NT2/D1 (cell line): ENCODE results near the gene SLC6A18.
"Not testable (repeated sequence)": the region's sequence is repeated elsewhere in the genome, so short reads cannot be mapped to it uniquely, and the experiment has no call there.

Experiments used
- DNase-seq: peaks from one replicate; pipeline ENCODE4 v3.0.0-alpha.2; 2011; ENCODE audit warnings: low read depth, low spot score
- H3K27me3 ChIP-seq: 2 replicates; pipeline ENCODE4 v1.6.0; 2011; ENCODE audit warnings: mild to moderate bottlenecking; ENCODE audit not compliant: insufficient read length, insufficient read depth
- H3K36me3 ChIP-seq: 2 replicates; pipeline ENCODE4 v1.6.1; 2011; ENCODE audit warnings: mild to moderate bottlenecking, low read length, mixed read lengths; ENCODE audit not compliant: insufficient read depth, insufficient read length
- H3K4me1 ChIP-seq: 2 replicates; pipeline ENCODE4 v1.5.1; 2011; ENCODE audit not compliant: insufficient read depth, insufficient read length
- H3K4me3 ChIP-seq: 2 replicates; pipeline ENCODE4 v1.5.1; 2011; ENCODE audit warnings: low read depth; ENCODE audit not compliant: insufficient read length
- H3K9ac ChIP-seq: 2 replicates; pipeline ENCODE4 v1.6.0; 2011; ENCODE audit warnings: low read depth; ENCODE audit not compliant: insufficient read length
- H3K9me3 ChIP-seq: 2 replicates; pipeline ENCODE4 v1.5.1; 2011; ENCODE audit warnings: mild to moderate bottlenecking, low read length; ENCODE audit not compliant: insufficient read depth
- SUZ12 ChIP-seq: IDR thresholded peaks from 2 replicates; pipeline ENCODE4 v1.6.1; 2011; ENCODE audit not compliant: insufficient read length, insufficient read depth; ENCODE audit errors: extremely low read depth
- YY1 ChIP-seq: IDR thresholded peaks from 2 replicates; pipeline ENCODE4 v1.6.1; 2011; ENCODE audit not compliant: insufficient read length, insufficient read depth
- ZNF274 ChIP-seq: IDR thresholded peaks from 2 replicates; pipeline ENCODE4 v1.6.1; 2011; ENCODE audit warnings: mild to moderate bottlenecking, low read depth, low read length

Gene SLC6A18

DNA sequence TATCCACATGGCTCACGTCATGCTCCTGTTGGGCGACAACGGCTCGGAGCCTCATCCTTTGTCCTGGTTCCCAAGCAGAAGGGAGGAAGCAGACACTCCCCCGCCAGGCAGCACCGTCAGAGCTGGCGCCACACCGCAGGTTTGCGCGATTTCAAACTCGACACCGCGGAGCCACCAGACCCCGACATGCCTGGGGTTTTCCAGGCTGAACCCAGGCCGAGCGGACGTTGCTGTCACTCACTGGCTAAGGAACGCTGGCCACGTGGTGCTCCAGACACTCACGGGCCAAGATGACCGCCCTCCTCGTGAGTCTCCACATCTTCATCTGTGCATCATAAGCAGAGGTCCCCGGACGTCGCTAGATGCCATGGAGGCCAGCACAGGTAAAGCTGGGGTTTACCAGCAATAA, 60.7 kb downstream of the SLC6A18 start:
- H3K27me3 ChIP-seq: no peaks in the 10 kb centered on the region
- no peak for TF ChIP-seq ZNF274
- no peak for TF ChIP-seq SUZ12
- TF ChIP-seq YY1: no peak
- H3K4me1 ChIP-seq: no peaks in the 10 kb centered on the region
- no peak overlapping the region for H3K9ac ChIP-seq
- DNase-seq: no peak
- H3K9me3 ChIP-seq: no peaks in the 10 kb centered on the region
- no peak overlapping the region for H3K4me3 ChIP-seq
- no peaks in the 10 kb centered on the region for H3K36me3 ChIP-seq

DNA sequence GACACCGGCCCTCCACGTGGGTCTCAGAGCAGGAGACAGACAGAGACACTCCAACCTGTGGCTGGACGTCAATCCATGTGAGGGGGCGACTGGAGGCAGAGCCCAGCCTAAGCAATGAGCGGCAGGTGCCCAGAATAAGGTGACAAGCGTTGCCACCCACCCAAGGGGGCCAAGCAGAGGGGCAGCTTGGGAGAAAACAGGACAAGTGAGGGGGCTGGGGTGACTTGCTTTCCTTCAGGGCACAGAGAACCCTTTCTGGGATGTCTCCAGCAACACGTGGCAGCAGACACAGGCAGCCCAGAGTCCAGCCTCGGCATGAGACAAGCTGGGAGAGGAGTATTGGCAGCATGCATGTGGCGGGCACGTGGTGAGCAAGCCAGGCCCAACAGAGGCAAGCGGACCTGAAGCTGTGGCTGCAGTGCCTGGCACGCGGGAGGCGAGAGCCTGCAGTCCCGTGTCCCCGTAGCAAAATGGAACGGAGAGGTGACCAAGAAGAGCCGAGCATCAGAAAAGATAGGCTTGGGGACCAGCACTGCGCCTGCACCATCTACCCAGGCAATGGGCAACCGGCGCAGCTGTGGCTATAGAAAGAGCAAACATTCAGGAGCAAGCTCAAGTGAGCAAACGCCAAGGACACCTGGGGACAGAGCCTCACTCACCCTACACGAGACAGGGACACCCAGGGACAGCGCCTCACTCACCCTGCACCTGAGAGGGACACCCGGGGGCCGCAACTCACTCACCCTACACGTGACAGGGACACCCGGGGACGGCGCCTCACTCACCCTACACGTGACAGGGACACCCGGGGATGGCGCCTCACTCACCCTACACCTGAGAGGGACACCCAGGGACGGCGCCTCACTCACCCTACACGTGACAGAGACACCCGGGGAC, 63.5 kb downstream of the SLC6A18 start:
- Histone ChIP-seq H3K4me1 (no peaks in the 10 kb centered on the region), H3K4me3 (no peak overlapping the region), H3K9me3 (no peaks in the 10 kb centered on the region), H3K27me3 (no peaks in the 10 kb centered on the region), H3K9ac (no peak overlapping the region), H3K36me3 (peaks cover 5% of the 10 kb centered on the region)
- TF ChIP-seq YY1 (no peak), SUZ12 (no peak), ZNF274 (no peak)
- no peak for DNase-seq

DNA sequence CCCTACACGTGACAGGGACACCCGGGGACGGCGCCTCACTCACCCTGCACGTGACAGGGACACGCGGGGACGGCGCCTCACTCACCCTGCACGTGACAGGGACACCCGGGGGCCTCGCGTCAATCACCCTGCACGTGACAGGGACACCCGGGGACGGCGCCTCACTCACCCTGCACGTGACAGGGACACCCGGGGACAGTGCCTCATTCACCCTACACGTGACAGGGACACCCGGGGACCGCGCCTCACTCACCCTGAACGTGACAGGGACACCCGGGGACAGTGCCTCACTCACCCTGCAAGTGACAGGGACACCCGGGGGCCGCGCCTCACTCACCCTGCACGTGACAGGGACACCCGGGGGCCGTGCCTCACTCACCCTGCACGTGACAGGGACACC, 64.4 kb downstream of the SLC6A18 start:
- not testable (repeated sequence) for H3K36me3 ChIP-seq, H3K9me3 ChIP-seq, H3K4me1 ChIP-seq, H3K27me3 ChIP-seq, DNase-seq, H3K4me3 ChIP-seq, H3K9ac ChIP-seq

DNA sequence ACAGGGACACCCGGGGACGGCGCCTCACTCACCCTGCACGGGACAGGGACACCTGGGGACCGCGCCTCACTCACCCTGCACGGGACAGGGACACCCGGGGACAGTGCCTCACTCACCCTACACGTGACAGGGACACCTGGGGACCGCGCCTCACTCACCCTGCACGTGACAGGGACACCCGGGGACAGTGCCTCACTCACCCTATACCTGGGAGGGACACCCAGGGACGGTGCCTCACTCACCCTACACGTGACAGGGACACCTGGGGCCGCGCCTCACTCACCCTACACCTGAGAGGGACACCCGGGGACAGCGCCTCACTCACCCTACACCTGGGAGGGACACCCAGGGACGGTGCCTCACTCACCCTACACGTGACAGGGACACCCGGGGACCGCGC, 65.8 kb downstream of the SLC6A18 start:
- not testable (repeated sequence) for H3K27me3 ChIP-seq, H3K4me1 ChIP-seq, H3K36me3 ChIP-seq, DNase-seq, H3K4me3 ChIP-seq, H3K9me3 ChIP-seq, H3K9ac ChIP-seq

DNA sequence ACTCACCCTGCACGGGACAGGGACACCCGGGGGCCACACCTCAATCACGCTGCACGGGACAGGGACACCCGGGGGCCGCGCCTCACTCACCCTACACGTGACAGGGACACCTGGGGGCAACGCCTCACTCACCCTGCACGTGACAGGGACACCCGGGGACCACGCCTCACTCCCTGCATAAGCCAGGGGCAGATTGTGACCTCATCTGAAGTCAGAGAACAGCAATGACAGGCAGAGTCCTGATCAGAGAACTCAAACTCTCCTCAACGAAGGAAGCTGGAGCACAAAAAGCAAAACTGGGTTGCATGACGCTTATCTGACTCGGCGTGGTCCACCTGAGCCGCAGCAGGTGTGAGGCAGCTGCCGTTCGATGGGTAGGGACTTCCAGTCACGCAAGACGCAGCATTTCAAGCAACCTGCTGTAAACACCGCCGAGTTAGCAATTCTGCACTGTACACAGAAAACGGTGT, 66.5 kb downstream of the SLC6A18 start:
- Histone ChIP-seq H3K36me3 (peaks cover 5% of the 10 kb centered on the region), H3K27me3 (peaks cover 11% of the 10 kb centered on the region), H3K4me1 (peaks cover 3% of the 10 kb centered on the region), H3K9ac (no peak overlapping the region), H3K4me3 (no peak overlapping the region), H3K9me3 (no peaks in the 10 kb centered on the region)
- TF ChIP-seq ZNF274: no peak
- TF ChIP-seq YY1: no peak
- no peak for TF ChIP-seq SUZ12
- DNase-seq: no peak

DNA sequence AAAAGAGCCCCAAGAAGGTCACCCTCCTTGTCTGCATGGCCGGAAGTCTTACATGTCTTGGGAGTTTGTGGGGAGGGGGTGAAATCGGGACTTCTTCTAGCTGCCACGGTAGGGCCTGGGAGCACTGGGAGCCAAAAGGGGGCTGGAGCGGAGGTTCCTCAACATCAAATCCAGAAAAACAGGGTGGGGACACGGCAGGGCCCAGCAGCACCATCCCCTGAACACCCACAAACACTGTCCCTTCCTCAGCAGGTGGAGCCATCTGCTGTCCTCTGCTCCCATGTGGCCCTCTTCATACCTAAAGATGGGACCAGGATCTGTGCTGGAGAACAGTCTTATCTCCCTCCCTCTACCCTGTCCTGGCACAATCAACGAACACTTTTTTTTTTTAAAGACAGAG, 67.0 kb downstream of the SLC6A18 start:
- TF ChIP-seq ZNF274 (no peak), YY1 (no peak), SUZ12 (no peak)
- peaks cover 11% of the 10 kb centered on the region for H3K27me3 ChIP-seq
- H3K9ac ChIP-seq: no peak overlapping the region
- H3K4me1 ChIP-seq: peaks cover 3% of the 10 kb centered on the region
- H3K4me3 ChIP-seq: no peak overlapping the region
- peaks cover 5% of the 10 kb centered on the region for H3K36me3 ChIP-seq
- no peak for DNase-seq
- no peaks in the 10 kb centered on the region for H3K9me3 ChIP-seq

DNA sequence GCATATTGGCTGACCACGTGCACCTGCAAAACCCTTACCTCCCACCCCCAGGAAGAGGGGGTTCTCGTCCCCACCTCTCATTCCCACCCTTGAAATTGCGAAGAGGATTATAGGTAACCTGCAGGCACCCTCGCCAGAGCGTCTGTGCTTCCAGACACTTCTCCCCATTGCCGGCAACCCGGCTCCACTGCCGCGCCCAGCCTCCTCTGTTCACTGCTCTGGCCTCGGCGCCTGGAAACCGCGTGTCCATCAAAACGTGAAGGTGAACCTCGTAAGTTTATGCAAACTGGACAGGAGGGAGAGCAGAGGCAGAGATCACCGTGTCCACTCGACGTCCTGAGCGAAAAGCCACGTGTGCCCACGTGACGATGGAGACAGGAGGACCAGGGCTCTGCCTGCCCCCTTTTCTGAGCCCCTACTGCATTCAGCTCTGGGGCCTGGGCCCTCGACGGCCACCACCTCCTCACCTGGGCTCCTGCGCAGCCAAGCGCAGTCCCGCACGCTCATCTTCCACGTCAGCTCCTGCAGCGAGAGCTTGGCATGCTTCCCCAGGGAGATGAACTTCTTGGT, 67.8 kb downstream of the SLC6A18 start:
- peaks cover 3% of the 10 kb centered on the region for H3K4me1 ChIP-seq
- H3K4me3 ChIP-seq: no peak overlapping the region
- H3K27me3 ChIP-seq: peaks cover 11% of the 10 kb centered on the region
- no peak overlapping the region for H3K9ac ChIP-seq
- no peak for TF ChIP-seq YY1
- TF ChIP-seq ZNF274: no peak
- no peak for TF ChIP-seq SUZ12
- no peaks in the 10 kb centered on the region for H3K9me3 ChIP-seq
- no peak for DNase-seq
- peaks cover 5% of the 10 kb centered on the region for H3K36me3 ChIP-seq
